Stimulated activated naive CD8-positive, alpha-beta T cell treated with anti-CD3 and anti-CD28 coated beads, Interleukin-15, amount 100 ng/mL, for 72 hours (primary cell): ENCODE results near the gene TMEM186.
"Not testable (repeated sequence)": the region's sequence is repeated elsewhere in the genome, so short reads cannot be mapped to it uniquely, and the experiment has no call there.

Source experiments
- ATAC-seq: fragments of 150-1000 bp; cut with Tn5 transposase; 2 replicates; pipeline ENCODE4 v1.10.0; 2021; ENCODE audit warnings: mild to moderate bottlenecking, moderate library complexity
- DNase-seq, 2 donors: peaks; one replicate each; pipeline ENCODE4 v3.0.0; 2021 to 2022
- H3K27ac Mint-ChIP-seq, 2 donors: one replicate each; pipeline ENCODE4 v1.8.0; 2022; ENCODE audit warnings: mild to moderate bottlenecking in 2 of 2, mixed read lengths in 2 of 2, moderate library complexity in 2 of 2
- H3K27me3 Mint-ChIP-seq: one replicate; pipeline ENCODE4 v1.8.0; 2022; ENCODE audit warnings: mixed read lengths
- H3K4me1 Mint-ChIP-seq: one replicate; pipeline ENCODE4 v1.8.0; 2022; ENCODE audit warnings: mild to moderate bottlenecking, mixed read lengths
- H3K4me3 Mint-ChIP-seq, 2 donors: one replicate each; pipeline ENCODE4 v1.8.0; 2022; ENCODE audit warnings: mild to moderate bottlenecking in 2 of 2, mixed read lengths in 2 of 2, moderate library complexity in 1 of 2
- H3K9me3 Mint-ChIP-seq, 2 donors: one replicate each; pipeline ENCODE4 v1.8.0; 2022; ENCODE audit warnings: mixed read lengths in 2 of 2

The TMEM186 gene

GRCh38 chr16:8764525-8765250 lies 32.8 kb downstream of the TMEM186 start:
- ATAC-seq = no peak
- Mint-ChIP-seq H3K27me3 (no peaks in the 10 kb centered on the region), H3K4me3 (no peak overlapping the region), H3K4me1 (no peaks in the 10 kb centered on the region), H3K9me3 (no peaks in the 10 kb centered on the region), H3K27ac (no peak overlapping the region)
- no peak for DNase-seq

- Mint-ChIP-seq H3K27me3 (no peaks in the 10 kb centered on the region), H3K4me3 (no peak overlapping the region), H3K9me3 (no peaks in the 10 kb centered on the region), H3K27ac (no peak overlapping the region), H3K4me1 (no peaks in the 10 kb centered on the region)
- ATAC-seq (no peak), DNase-seq (no peak)
Observed at GRCh38 chr16:8763899-8764298, 33.5 kb downstream of the TMEM186 start.

- H3K4me3 Mint-ChIP-seq = no peak overlapping the region
- H3K27ac Mint-ChIP-seq = no peak overlapping the region
Observed at GRCh38 chr16:8763083-8763482, 34.4 kb downstream of the TMEM186 start.

GRCh38 chr16:8762254-8762653 lies 35.2 kb downstream of the TMEM186 start:
- Mint-ChIP-seq H3K27me3 (no peaks in the 10 kb centered on the region), H3K4me1 (no peaks in the 10 kb centered on the region), H3K27ac (no peak overlapping the region), H3K4me3 (no peak overlapping the region), H3K9me3 (no peaks in the 10 kb centered on the region)
- DNase-seq = no peak
- ATAC-seq = no peak

More at GRCh38 chr16:8763083-8763482, 34.4 kb downstream of the TMEM186 start:
- Mint-ChIP-seq H3K27me3 (no peaks in the 10 kb centered on the region), H3K4me1 (no peaks in the 10 kb centered on the region), H3K9me3 (no peaks in the 10 kb centered on the region)
- DNase-seq (no peak), ATAC-seq (no peak)

GRCh38 chr16:8761078-8761477 lies 36.4 kb downstream of the TMEM186 start:
- DNase-seq (no peak), ATAC-seq (no peak)
- Mint-ChIP-seq H3K27me3 (no peaks in the 10 kb centered on the region), H3K4me3 (no peak overlapping the region), H3K9me3 (no peaks in the 10 kb centered on the region), H3K27ac (no peak overlapping the region), H3K4me1 (no peaks in the 10 kb centered on the region)

- no peak for DNase-seq
- Mint-ChIP-seq H3K9me3 (no peaks in the 10 kb centered on the region), H3K27ac (no peak overlapping the region), H3K4me3 (no peak overlapping the region), H3K27me3 (no peaks in the 10 kb centered on the region), H3K4me1 (no peaks in the 10 kb centered on the region)
- ATAC-seq = no peak
Observed at GRCh38 chr16:8760021-8760420, 37.4 kb downstream of the TMEM186 start.

- no peaks in the 10 kb centered on the region for H3K27me3 Mint-ChIP-seq
- H3K4me1 Mint-ChIP-seq = no peaks in the 10 kb centered on the region
Observed at GRCh38 chr16:8758022-8758421, 39.4 kb downstream of the TMEM186 start.

GRCh38 chr16:8756755-8757154 lies 40.7 kb downstream of the TMEM186 start:
- Mint-ChIP-seq H3K9me3 (no peaks in the 10 kb centered on the region), H3K4me1 (no peaks in the 10 kb centered on the region), H3K27me3 (no peaks in the 10 kb centered on the region), H3K4me3 (no peak overlapping the region), H3K27ac (no peak overlapping the region)
- no peak for DNase-seq
- ATAC-seq = no peak

More at GRCh38 chr16:8758022-8758421, 39.4 kb downstream of the TMEM186 start:
- Mint-ChIP-seq H3K9me3 (no peaks in the 10 kb centered on the region), H3K27ac (peak overlapping the region in 1 of 2 donors; percentile 20), H3K4me3 (no peak overlapping the region)
- ATAC-seq (no peak), DNase-seq (no peak)

- Mint-ChIP-seq H3K27me3 (no peaks in the 10 kb centered on the region), H3K4me3 (no peak overlapping the region), H3K9me3 (no peaks in the 10 kb centered on the region), H3K27ac (no peak overlapping the region), H3K4me1 (no peaks in the 10 kb centered on the region)
- ATAC-seq = no peak
- no peak for DNase-seq
Observed at GRCh38 chr16:8753416-8754054, 43.9 kb downstream of the TMEM186 start.

- no peaks in the 10 kb centered on the region for H3K27me3 Mint-ChIP-seq
- H3K4me1 Mint-ChIP-seq = no peaks in the 10 kb centered on the region
- no peak for ATAC-seq
- no peak for DNase-seq
- no peaks in the 10 kb centered on the region for H3K9me3 Mint-ChIP-seq
- H3K4me3 Mint-ChIP-seq = no peak overlapping the region
- H3K27ac Mint-ChIP-seq = no peak overlapping the region
Observed at GRCh38 chr16:8752706-8753105, 44.7 kb downstream of the TMEM186 start.

GRCh38 chr16:8751481-8752311 lies 45.7 kb downstream of the TMEM186 start:
- no peak for ATAC-seq
- Mint-ChIP-seq H3K27ac (no peak overlapping the region), H3K9me3 (no peaks in the 10 kb centered on the region), H3K27me3 (no peaks in the 10 kb centered on the region), H3K4me1 (no peaks in the 10 kb centered on the region), H3K4me3 (no peak overlapping the region)
- no peak for DNase-seq

- not testable (repeated sequence) for H3K27ac Mint-ChIP-seq, H3K9me3 Mint-ChIP-seq, DNase-seq, H3K27me3 Mint-ChIP-seq, H3K4me1 Mint-ChIP-seq, ATAC-seq, H3K4me3 Mint-ChIP-seq
Observed at GRCh38 chr16:8748944-8749343, 48.5 kb downstream of the TMEM186 start.
